ENCODE results near the gene CHADL.

DNA sequence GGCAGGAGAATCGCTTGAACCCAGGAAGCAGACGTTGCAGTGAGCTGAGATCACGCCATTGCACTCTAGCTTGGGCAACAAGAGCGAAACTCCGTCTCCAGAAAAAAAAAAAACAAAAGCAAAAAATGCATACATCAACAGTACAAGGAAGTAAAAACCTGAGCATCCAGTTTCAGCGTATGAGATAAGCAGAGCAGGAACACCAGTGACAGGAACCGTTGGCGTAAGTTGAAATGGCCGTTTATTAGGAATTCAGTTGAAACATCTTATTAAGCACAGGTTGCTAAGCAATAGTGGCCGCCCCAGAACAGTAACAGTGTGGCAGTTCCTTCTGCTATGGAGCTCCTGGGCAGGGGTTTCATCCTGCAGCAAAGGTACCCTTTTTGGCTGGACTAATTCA lies 39.6 kb downstream of the CHADL start:
- TF ChIP-seq, protein P1, sequence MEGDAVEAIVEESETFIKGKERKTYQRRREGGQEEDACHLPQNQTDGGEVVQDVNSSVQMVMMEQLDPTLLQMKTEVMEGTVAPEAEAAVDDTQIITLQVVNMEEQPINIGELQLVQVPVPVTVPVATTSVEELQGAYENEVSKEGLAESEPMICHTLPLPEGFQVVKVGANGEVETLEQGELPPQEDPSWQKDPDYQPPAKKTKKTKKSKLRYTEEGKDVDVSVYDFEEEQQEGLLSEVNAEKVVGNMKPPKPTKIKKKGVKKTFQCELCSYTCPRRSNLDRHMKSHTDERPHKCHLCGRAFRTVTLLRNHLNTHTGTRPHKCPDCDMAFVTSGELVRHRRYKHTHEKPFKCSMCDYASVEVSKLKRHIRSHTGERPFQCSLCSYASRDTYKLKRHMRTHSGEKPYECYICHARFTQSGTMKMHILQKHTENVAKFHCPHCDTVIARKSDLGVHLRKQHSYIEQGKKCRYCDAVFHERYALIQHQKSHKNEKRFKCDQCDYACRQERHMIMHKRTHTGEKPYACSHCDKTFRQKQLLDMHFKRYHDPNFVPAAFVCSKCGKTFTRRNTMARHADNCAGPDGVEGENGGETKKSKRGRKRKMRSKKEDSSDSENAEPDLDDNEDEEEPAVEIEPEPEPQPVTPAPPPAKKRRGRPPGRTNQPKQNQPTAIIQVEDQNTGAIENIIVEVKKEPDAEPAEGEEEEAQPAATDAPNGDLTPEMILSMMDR (IDR thresholded peaks at IDR 0.05; ENCODE audit: low read depth, low read length) = no peak
- TF ChIP-seq POLR2A (IDR thresholded peaks at IDR 0.05; ENCODE audit: extremely low read depth, insufficient read length) = no peak
- TF ChIP-seq MYC (IDR thresholded peaks at IDR 0.05; ENCODE audit: low read depth, low read length) = no peak
